ENCODE results near the gene FAM3B.

DNA sequence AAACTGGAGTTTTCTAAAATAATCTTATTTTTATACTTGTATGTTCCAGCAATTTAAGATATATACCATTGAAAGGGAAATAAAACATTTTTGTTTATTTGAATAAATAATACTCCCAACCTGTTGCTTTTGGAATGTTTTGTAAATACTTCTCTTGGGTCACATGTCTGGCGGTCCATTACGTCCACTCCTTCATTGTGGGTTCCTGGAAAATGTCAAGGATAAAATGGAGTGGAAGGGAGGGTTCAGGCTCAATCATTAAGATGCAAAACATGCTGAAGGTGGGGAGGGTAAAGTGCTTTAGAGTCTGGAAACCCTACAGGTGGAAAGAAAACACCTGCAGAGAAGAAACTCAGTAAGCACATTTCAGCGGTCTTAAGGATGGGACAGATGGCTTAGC, 34.2 kb upstream of the FAM3B start:
- TF ChIP-seq, protein P1, sequence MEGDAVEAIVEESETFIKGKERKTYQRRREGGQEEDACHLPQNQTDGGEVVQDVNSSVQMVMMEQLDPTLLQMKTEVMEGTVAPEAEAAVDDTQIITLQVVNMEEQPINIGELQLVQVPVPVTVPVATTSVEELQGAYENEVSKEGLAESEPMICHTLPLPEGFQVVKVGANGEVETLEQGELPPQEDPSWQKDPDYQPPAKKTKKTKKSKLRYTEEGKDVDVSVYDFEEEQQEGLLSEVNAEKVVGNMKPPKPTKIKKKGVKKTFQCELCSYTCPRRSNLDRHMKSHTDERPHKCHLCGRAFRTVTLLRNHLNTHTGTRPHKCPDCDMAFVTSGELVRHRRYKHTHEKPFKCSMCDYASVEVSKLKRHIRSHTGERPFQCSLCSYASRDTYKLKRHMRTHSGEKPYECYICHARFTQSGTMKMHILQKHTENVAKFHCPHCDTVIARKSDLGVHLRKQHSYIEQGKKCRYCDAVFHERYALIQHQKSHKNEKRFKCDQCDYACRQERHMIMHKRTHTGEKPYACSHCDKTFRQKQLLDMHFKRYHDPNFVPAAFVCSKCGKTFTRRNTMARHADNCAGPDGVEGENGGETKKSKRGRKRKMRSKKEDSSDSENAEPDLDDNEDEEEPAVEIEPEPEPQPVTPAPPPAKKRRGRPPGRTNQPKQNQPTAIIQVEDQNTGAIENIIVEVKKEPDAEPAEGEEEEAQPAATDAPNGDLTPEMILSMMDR (IDR thresholded peaks at IDR 0.05; ENCODE audit: low read depth, low read length) = no peak
- TF ChIP-seq EZH2phosphoT487 (IDR thresholded peaks at IDR 0.05; ENCODE audit: low read depth) = no peak

Measured in OCI-LY3 (cell line).